ENCODE data around the gene STARD13. TPM values are rescaled to one million over a fixed set of nuclear protein-coding genes. Genes with fewer than 3 reads are reported as not detected.

The STARD13 gene
- total RNA-seq, 1 experiment from 2014 or later, result 4.1 TPM

DNA sequence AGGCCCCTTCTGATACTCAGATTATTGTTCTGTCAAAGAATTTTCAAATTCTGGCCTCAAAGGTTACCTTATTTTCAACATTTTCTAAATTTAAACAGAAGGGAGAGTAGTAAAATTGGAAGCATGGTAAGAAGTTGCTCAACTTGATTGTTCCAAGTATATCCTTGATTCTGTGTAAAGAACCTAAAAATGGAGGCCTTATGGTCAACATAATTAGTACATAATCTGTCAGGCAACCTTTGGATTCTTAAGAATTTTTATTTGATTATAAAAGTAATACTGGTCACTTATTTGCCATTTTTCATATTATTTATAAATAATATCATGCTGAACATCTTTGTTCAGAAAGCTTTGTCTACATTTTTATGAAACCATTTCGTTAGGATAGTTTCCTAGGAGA lies 83.9 kb downstream of the STARD13 start (continued):
- TF ChIP-seq EZH2 (IDR thresholded peaks at IDR 0.05) (no peak), SIN3A (IDR thresholded peaks at IDR 0.05; ENCODE audit: low read depth) (no peak), ELF1 (IDR thresholded peaks at IDR 0.05; ENCODE audit: borderline replicate concordance, low read depth) (no peak)
- TF ChIP-seq, protein P1, sequence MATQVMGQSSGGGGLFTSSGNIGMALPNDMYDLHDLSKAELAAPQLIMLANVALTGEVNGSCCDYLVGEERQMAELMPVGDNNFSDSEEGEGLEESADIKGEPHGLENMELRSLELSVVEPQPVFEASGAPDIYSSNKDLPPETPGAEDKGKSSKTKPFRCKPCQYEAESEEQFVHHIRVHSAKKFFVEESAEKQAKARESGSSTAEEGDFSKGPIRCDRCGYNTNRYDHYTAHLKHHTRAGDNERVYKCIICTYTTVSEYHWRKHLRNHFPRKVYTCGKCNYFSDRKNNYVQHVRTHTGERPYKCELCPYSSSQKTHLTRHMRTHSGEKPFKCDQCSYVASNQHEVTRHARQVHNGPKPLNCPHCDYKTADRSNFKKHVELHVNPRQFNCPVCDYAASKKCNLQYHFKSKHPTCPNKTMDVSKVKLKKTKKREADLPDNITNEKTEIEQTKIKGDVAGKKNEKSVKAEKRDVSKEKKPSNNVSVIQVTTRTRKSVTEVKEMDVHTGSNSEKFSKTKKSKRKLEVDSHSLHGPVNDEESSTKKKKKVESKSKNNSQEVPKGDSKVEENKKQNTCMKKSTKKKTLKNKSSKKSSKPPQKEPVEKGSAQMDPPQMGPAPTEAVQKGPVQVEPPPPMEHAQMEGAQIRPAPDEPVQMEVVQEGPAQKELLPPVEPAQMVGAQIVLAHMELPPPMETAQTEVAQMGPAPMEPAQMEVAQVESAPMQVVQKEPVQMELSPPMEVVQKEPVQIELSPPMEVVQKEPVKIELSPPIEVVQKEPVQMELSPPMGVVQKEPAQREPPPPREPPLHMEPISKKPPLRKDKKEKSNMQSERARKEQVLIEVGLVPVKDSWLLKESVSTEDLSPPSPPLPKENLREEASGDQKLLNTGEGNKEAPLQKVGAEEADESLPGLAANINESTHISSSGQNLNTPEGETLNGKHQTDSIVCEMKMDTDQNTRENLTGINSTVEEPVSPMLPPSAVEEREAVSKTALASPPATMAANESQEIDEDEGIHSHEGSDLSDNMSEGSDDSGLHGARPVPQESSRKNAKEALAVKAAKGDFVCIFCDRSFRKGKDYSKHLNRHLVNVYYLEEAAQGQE (IDR thresholded peaks at IDR 0.05; ENCODE audit: low read depth), result no peak

DNA sequence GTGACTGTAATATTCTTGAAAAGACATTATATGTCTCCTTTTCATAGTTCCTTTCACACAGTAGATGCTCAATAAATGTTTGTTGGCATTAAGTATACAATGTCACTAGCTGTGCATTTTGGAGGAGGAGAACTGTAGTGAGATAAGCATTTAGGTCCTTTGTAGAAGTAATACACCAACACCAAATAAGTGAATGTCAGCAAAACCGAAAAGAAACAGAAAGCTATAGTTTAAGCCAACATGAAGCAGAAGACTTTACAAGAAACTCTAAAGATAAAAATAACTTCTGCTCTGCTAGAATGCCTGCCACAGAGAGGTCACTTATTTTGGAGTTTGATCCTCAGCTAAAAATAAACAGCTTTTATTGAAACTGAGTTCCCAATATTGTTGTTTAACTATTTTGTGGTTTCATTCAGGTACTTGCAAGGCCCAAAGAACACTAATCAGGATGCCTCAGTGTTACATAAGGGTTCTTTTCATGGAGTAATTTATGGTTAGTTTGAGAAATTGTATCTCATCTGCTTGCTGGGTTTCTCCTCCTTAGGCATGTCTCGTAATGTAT lies 86.2 kb downstream of the STARD13 start:
- Histone ChIP-seq H4K20me1 (ENCODE audit: insufficient read depth) (no peaks in the 10 kb centered on the region), H3K9ac (ENCODE audit: low read length) (no peak overlapping the region), H3K4me2 (ENCODE audit: low read length) (no peak overlapping the region), H3K4me3 (replicated peaks in 1 of 2; ENCODE audit: low read depth in 1 of 2, low read length in 2 of 2) (no peak overlapping the region), H3K4me1 (ENCODE audit: control insufficient read depth in 1 of 2, insufficient read depth in 2 of 2, low read length in 2 of 2) (no peaks in the 10 kb centered on the region), H2AFZ (ENCODE audit: low read depth, low read length, poor library complexity, severe bottlenecking) (no peak overlapping the region), H3K36me3 (ENCODE audit: control insufficient read depth in 1 of 2, insufficient read depth in 2 of 2, low read length in 2 of 2) (no peaks in the 10 kb centered on the region), H3K27ac (ENCODE audit: low read depth, low read length) (no peak overlapping the region), H3K27me3 (ENCODE audit: insufficient read depth, low read length) (no peaks in the 10 kb centered on the region), H3K9me3 (ENCODE audit: control insufficient read depth in 1 of 2, insufficient read depth in 1 of 2, low read depth in 1 of 2, low read length in 2 of 2) (no peaks in the 10 kb centered on the region), H3K79me2 (ENCODE audit: insufficient read depth, low read length) (no peaks in the 10 kb centered on the region), H3K9me2 (ENCODE audit: insufficient read depth) (no peaks in the 10 kb centered on the region)
- POLR2A ChIA-PET, result no interaction called here
- RAD21 ChIA-PET (ENCODE audit: low non-redundant PET in 1 of 2, low total read pairs in 2 of 2, uncharacterized antibody in 2 of 2, unreplicated experiment in 2 of 2), result no interaction called here
- DNase-seq (ENCODE audit: low read depth, low spot score), result no peak
- CTCF ChIA-PET, result no interaction called here
- intact Hi-C loops (cut with micrococcal nuclease), result no loop called here
- TF ChIP-seq YY1 (IDR thresholded peaks at IDR 0.05; ENCODE audit: extremely low read depth, insufficient replicate concordance, low read depth, low read length) (no peak), RAD21 (IDR thresholded peaks at IDR 0.05; ENCODE audit: low read depth) (no peak), CBX3 (IDR thresholded peaks at IDR 0.05; ENCODE audit: low read depth) (no peak), TCF7L2 (IDR thresholded peaks at IDR 0.05; ENCODE audit: borderline replicate concordance, extremely low read depth, insufficient read depth, insufficient read length) (no peak), FOSL1 (IDR thresholded peaks at IDR 0.05; ENCODE audit: low read depth) (no peak)
- TF ChIP-seq, protein P2, sequence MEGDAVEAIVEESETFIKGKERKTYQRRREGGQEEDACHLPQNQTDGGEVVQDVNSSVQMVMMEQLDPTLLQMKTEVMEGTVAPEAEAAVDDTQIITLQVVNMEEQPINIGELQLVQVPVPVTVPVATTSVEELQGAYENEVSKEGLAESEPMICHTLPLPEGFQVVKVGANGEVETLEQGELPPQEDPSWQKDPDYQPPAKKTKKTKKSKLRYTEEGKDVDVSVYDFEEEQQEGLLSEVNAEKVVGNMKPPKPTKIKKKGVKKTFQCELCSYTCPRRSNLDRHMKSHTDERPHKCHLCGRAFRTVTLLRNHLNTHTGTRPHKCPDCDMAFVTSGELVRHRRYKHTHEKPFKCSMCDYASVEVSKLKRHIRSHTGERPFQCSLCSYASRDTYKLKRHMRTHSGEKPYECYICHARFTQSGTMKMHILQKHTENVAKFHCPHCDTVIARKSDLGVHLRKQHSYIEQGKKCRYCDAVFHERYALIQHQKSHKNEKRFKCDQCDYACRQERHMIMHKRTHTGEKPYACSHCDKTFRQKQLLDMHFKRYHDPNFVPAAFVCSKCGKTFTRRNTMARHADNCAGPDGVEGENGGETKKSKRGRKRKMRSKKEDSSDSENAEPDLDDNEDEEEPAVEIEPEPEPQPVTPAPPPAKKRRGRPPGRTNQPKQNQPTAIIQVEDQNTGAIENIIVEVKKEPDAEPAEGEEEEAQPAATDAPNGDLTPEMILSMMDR (IDR thresholded peaks at IDR 0.05 in 2 of 3, conservative IDR thresholded peaks at IDR 0.05 in 1 of 3; ENCODE audit: borderline replicate concordance in 1 of 3, insufficient read depth in 1 of 3, low read depth in 2 of 3, low read length in 2 of 3), result no peak
- TF ChIP-seq, protein P3, sequence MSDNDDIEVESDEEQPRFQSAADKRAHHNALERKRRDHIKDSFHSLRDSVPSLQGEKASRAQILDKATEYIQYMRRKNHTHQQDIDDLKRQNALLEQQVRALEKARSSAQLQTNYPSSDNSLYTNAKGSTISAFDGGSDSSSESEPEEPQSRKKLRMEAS (IDR thresholded peaks at IDR 0.05), result no peak
- ATAC-seq, result no peak
- BruUV-seq (replicated peaks), result no TSS peak
